Activated naive CD4-positive, alpha-beta T cell treated with anti-CD3 and anti-CD28 coated beads for 36 hours (primary cell): Measurements from ENCODE around the gene C1QTNF9. TPM values are rescaled to one million over a fixed set of nuclear protein-coding genes. Genes with fewer than 3 reads are reported as not detected.
"Not testable (repeated sequence)": the region's sequence is repeated elsewhere in the genome, so short reads cannot be mapped to it uniquely, and the experiment has no call there.

Experiments used
- CTCF ChIA-PET: fragments of 350-600 bp; sonication (Branson Sonifier 250); formaldehyde crosslinking; loops from one replicate; lab custom pipeline; 2021; ENCODE audit warnings: antibody characterized with exemption; lab: Charles Lee
- DNase-seq: peaks from one replicate; pipeline ENCODE4 v3.0.0-alpha.2; 2020
- H3K27ac Mint-ChIP-seq: one replicate; pipeline ENCODE4 v1.8.0; 2021; ENCODE audit warnings: mild to moderate bottlenecking, mixed read lengths
- H3K27me3 Mint-ChIP-seq: one replicate; pipeline ENCODE4 v1.8.0; 2021; ENCODE audit warnings: low read depth, mixed read lengths
- H3K36me3 Mint-ChIP-seq: one replicate; pipeline ENCODE4 v1.8.0; 2021; ENCODE audit warnings: low read depth, mixed read lengths
- H3K4me1 Mint-ChIP-seq: one replicate; pipeline ENCODE4 v1.8.0; 2021; ENCODE audit warnings: low read depth, mixed read lengths
- H3K4me3 Mint-ChIP-seq: one replicate; pipeline ENCODE4 v1.8.0; 2021; ENCODE audit warnings: mild to moderate bottlenecking, moderate library complexity, mixed read lengths
- H3K9me3 Mint-ChIP-seq: one replicate; pipeline ENCODE4 v1.8.0; 2021; ENCODE audit warnings: mixed read lengths
- intact Hi-C: fragments of 100-400 bp; cut with micrococcal nuclease; formaldehyde crosslinking; loops from one replicate; pipeline ENCODE4 v1.15.1; 2023
- total RNA-seq, 2 experiments: library from RNA; stranded (reverse); gene quantifications; one replicate each; pipeline ENCODE4 v1.2.3, GENCODE V29; 2021

The C1QTNF9 gene
- total RNA-seq, result not detected

- intact Hi-C loops, H3K4me3 Mint-ChIP-seq, DNase-seq, H3K9me3 Mint-ChIP-seq, H3K27me3 Mint-ChIP-seq, H3K27ac Mint-ChIP-seq, H3K4me1 Mint-ChIP-seq: not testable (repeated sequence)
- H3K36me3 Mint-ChIP-seq, result peaks cover 19% of the 10 kb centered on the region
- CTCF ChIA-PET, result interaction anchor here (0.6 to 1.4 kb wide), 2 partner anchors 80 to 252 kb away, joined by 3 read pairs; no protein-coding TSS in a partner anchor
These were observed at the start of gene C1QTNF9 for GRCh38 chr13:24309300-24309699. Gene C1QTNF9 (plus strand): TSS chr13:24309580. CDS start chr13:24316004, 6,424 bp downstream.

DNA sequence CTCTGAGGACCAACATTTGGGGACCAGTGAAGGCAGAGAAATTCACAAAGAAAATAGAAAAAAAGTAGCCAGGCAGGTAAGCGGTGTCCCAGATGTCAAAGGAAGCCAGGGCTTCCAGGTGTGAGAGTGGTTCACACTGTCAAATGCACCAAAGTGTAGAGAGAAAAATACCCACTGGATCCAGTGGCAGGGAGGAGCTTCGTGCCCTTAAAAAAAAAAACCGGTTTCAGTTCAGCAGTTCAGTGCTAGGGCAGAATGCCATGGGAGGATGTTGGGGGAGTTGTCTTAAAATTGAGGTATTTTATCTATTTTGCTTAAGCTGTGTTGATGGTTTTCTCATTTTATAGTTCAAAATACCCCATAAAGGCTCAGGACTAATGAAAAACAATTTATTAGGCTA, 47.8 kb upstream of the C1QTNF9 start:
- Mint-ChIP-seq H3K27ac (peak overlapping the region; percentile 79), H3K9me3 (no peaks in the 10 kb centered on the region), H3K4me3 (peak overlapping the region; percentile 49), H3K4me1 (peaks cover 86% of the 10 kb centered on the region), H3K36me3 (peaks cover 33% of the 10 kb centered on the region), H3K27me3 (no peaks in the 10 kb centered on the region)
- CTCF ChIA-PET, result interaction anchor here (0.6 to 1.6 kb wide), 5 partner anchors 9 to 33 kb away, joined by 3 to 5 read pairs (median 3); no protein-coding TSS in a partner anchor
- intact Hi-C loops, result no loop called here
- peak; percentile 43 for DNase-seq

DNA sequence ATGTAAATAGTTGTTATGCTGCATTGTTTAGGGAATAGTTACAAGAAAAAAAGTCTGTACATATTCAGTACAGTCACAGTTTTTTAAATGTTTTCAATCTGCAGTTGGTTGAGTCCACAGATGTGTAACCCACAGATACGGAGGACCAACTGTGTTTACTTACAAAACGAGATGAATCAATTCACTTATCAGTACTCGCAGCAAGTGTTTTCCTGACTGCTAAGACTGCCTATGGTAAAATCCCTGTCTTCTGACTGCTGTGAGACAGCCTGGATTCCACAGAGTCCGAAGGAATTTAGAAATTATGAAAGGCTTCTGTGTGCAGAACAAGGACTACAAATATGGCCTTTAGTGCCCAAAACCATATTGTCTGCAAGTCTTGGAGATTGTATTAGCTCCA, 45.7 kb upstream of the C1QTNF9 start:
- Mint-ChIP-seq H3K27ac (peak overlapping the region; percentile 98), H3K27me3 (no peaks in the 10 kb centered on the region), H3K36me3 (peaks cover 27% of the 10 kb centered on the region), H3K4me3 (peak overlapping the region; percentile 22), H3K9me3 (no peaks in the 10 kb centered on the region), H3K4me1 (peaks cover 87% of the 10 kb centered on the region)
- DNase-seq, result no peak
- CTCF ChIA-PET, result interaction anchor here (0.7 to 2.1 kb wide), 9 partner anchors 8 to 446 kb away, joined by 3 to 8 read pairs (median 4); no protein-coding TSS in a partner anchor
- intact Hi-C loops, result loop anchor here (2.0 kb wide), 1 partner anchor 13 kb away; no protein-coding TSS in a partner anchor

GRCh38 chr13:24264976-24265375, 44.4 kb upstream of the C1QTNF9 start:
- peak overlapping the region; percentile 98 for H3K27ac Mint-ChIP-seq
- CTCF ChIA-PET, result interaction anchor here (1.1 to 2.8 kb wide), 7 partner anchors 9 to 244 kb away, joined by 3 to 12 read pairs (median 5); no protein-coding TSS in a partner anchor
- no peaks in the 10 kb centered on the region for H3K27me3 Mint-ChIP-seq
- intact Hi-C loops, result loop anchor here (1.0 to 5.0 kb wide), 4 partner anchors 9 to 442 kb away; no protein-coding TSS in a partner anchor
- no peaks in the 10 kb centered on the region for H3K9me3 Mint-ChIP-seq
- H3K36me3 Mint-ChIP-seq, result peaks cover 22% of the 10 kb centered on the region
- DNase-seq, result peak; percentile 94
- peak overlapping the region; percentile 68 for H3K4me3 Mint-ChIP-seq
- H3K4me1 Mint-ChIP-seq, result peaks cover 87% of the 10 kb centered on the region

DNA sequence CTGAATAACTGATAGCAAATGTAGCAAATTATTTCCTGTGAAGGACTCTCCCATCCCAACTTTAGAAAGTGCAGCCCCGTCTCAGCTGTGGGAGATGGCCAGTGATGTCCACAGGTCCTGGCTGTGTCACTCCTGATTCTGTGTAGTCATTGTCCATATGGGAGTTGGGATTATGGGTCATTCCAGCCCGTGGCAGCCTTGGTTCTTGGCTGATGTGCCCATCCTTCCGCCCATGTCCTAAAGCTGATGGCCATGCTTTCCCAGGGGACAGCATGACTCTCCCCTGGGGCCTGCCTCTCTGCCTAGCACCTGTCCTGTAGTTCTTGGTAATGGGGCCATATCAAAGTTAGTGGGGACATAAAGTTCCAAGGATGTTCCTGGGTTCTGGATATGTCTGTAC, 43.9 kb upstream of the C1QTNF9 start:
- Mint-ChIP-seq H3K27me3 (no peaks in the 10 kb centered on the region), H3K9me3 (no peaks in the 10 kb centered on the region), H3K4me1 (peaks cover 83% of the 10 kb centered on the region), H3K27ac (peak overlapping the region; percentile 98), H3K4me3 (peak overlapping the region; percentile 68), H3K36me3 (peaks cover 22% of the 10 kb centered on the region)
- CTCF ChIA-PET, result interaction anchor here (1.0 to 2.8 kb wide), 7 partner anchors 9 to 244 kb away, joined by 3 to 12 read pairs (median 5); no protein-coding TSS in a partner anchor
- no peak for DNase-seq
- intact Hi-C loops, result loop anchor here (1.0 to 5.0 kb wide), 4 partner anchors 9 to 442 kb away; no protein-coding TSS in a partner anchor

GRCh38 chr13:24267274-24267673, 42.1 kb upstream of the C1QTNF9 start:
- Mint-ChIP-seq H3K9me3 (no peaks in the 10 kb centered on the region), H3K4me1 (peaks cover 72% of the 10 kb centered on the region), H3K4me3 (peak overlapping the region; percentile 62), H3K27me3 (no peaks in the 10 kb centered on the region), H3K27ac (peak overlapping the region; percentile 99), H3K36me3 (peaks cover 21% of the 10 kb centered on the region)
- CTCF ChIA-PET, result interaction anchor here (0.5 to 1.6 kb wide), 5 partner anchors 18 to 527 kb away, joined by 3 to 5 read pairs (median 3); partner anchors contain the start of gene PARP4
- intact Hi-C loops, result loop anchor here (5.0 kb wide), 1 partner anchor 440 kb away; no protein-coding TSS in a partner anchor
- peak; percentile 44 for DNase-seq

DNA sequence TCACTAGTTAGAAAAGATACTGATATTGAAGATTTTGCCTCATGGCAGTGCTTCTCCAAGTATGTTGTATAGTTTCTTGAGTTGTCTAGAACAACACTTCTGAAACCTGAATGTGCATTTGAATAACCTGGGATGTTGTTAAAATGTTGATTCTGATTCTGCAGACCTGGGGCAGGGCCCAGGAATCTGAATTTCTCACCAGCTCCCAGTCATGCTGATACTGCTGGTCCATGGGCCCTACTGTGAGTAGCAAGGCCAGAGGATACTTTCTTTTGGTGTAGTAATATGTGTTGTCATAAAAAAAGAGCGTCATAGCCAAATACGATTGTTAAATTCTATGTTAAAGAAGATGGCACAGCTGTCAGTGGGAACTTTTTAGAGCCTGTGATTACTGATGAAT, 41.6 kb upstream of the C1QTNF9 start:
- H3K9me3 Mint-ChIP-seq, result no peaks in the 10 kb centered on the region
- CTCF ChIA-PET, result interaction anchor here (0.5 to 1.3 kb wide), 3 partner anchors 36 to 245 kb away, joined by 3 read pairs; partner anchors contain the start of gene PARP4
- no peaks in the 10 kb centered on the region for H3K27me3 Mint-ChIP-seq
- intact Hi-C loops, result loop anchor here (5.0 kb wide), 1 partner anchor 440 kb away; no protein-coding TSS in a partner anchor
- H3K4me1 Mint-ChIP-seq, result peaks cover 72% of the 10 kb centered on the region
- H3K4me3 Mint-ChIP-seq, result peak overlapping the region; percentile 62
- H3K27ac Mint-ChIP-seq, result peak overlapping the region; percentile 99
- H3K36me3 Mint-ChIP-seq, result peaks cover 25% of the 10 kb centered on the region
- peak; percentile 66 for DNase-seq

DNA sequence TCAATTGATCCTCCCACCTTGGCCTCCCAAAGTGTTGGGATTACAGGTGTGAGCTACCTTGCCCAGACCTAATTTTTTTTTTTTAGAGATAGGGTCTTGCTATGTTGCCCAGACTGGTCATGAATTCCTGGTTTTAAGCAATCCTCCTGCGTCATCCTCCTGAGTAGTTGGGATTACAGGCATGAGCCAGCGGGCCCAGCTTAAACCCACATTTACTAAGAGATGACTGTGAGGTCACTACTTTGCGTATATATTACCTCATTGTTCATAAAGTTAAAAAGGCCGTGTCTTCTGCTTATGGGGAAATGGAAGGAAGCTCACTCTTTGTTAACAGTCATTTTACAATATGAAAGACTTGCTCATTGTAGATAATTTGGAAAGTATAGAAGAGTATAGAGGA, 39.6 kb upstream of the C1QTNF9 start:
- DNase-seq, result no peak
- Mint-ChIP-seq H3K27ac (peak overlapping the region; percentile 98), H3K4me3 (peak overlapping the region; percentile 91), H3K27me3 (no peaks in the 10 kb centered on the region), H3K9me3 (no peaks in the 10 kb centered on the region), H3K4me1 (peaks cover 74% of the 10 kb centered on the region), H3K36me3 (peaks cover 30% of the 10 kb centered on the region)
- intact Hi-C loops, result loop anchor here (2.0 to 10.0 kb wide), 8 partner anchors 37 to 1017 kb away; partner anchors contain the start of genes MTMR6 and SPATA13
- CTCF ChIA-PET, result interaction anchor here (0.5 to 3.0 kb wide), 8 partner anchors 14 to 578 kb away, joined by 3 to 25 read pairs (median 4); partner anchors contain the start of gene SPATA13

DNA sequence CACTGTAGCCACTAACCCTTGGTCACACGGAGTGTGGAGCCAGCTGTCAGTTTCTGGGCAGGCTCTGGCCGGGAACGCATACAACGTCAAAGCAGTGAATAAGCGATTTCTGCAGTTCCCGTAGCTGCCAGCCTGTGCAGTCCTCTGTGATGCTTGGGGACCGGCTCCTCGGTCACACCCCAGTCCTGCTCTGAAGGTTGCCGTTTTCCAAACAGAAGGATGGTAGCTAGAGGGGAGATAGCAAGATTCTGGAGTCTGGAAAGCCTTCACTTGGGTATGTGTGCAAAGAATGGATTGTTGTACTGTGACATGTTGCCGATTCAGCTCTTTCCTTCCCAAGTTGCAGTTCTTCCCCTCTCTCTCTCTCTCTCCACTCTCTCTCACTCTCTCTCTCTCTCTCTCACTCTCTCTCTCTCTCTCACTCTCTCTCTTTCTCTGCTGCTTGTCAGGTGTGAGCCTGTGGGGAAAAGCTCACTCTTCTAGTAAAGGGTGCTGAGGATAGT, 38.7 kb upstream of the C1QTNF9 start:
- peak overlapping the region; percentile 98 for H3K27ac Mint-ChIP-seq
- no peaks in the 10 kb centered on the region for H3K27me3 Mint-ChIP-seq
- H3K4me1 Mint-ChIP-seq, result peaks cover 75% of the 10 kb centered on the region
- CTCF ChIA-PET, result interaction anchor here (0.7 to 3.0 kb wide), 6 partner anchors 10 to 37 kb away, joined by 3 to 25 read pairs (median 4); no protein-coding TSS in a partner anchor
- H3K36me3 Mint-ChIP-seq, result peaks cover 26% of the 10 kb centered on the region
- no peaks in the 10 kb centered on the region for H3K9me3 Mint-ChIP-seq
- intact Hi-C loops, result loop anchor here (2.0 to 10.0 kb wide), 7 partner anchors 38 to 1017 kb away; partner anchors contain the start of genes MTMR6 and SPATA13
- DNase-seq, result peak; percentile 78
- peak overlapping the region; percentile 91 for H3K4me3 Mint-ChIP-seq

GRCh38 chr13:24271231-24271600, 38.2 kb upstream of the C1QTNF9 start:
- Mint-ChIP-seq H3K27ac (peak overlapping the region; percentile 98), H3K27me3 (no peaks in the 10 kb centered on the region), H3K9me3 (no peaks in the 10 kb centered on the region), H3K36me3 (peaks cover 24% of the 10 kb centered on the region), H3K4me1 (peaks cover 76% of the 10 kb centered on the region), H3K4me3 (peak overlapping the region; percentile 91)
- DNase-seq, result no peak
- intact Hi-C loops, result loop anchor here (2.0 to 10.0 kb wide), 7 partner anchors 38 to 1016 kb away; partner anchors contain the start of genes MTMR6 and SPATA13
- CTCF ChIA-PET, result interaction anchor here (1.4 to 3.0 kb wide), 3 partner anchors 16 to 38 kb away, joined by 5 to 25 read pairs (median 5); no protein-coding TSS in a partner anchor

GRCh38 chr13:24271601-24272451, 37.6 kb upstream of the C1QTNF9 start:
- H3K27me3 Mint-ChIP-seq, result no peaks in the 10 kb centered on the region
- H3K27ac Mint-ChIP-seq, result peak overlapping the region; percentile 98
- intact Hi-C loops, result loop anchor here (2.0 to 10.0 kb wide), 7 partner anchors 39 to 1015 kb away; partner anchors contain the start of genes MTMR6 and SPATA13
- peaks cover 23% of the 10 kb centered on the region for H3K36me3 Mint-ChIP-seq
- peak; percentile 78 for DNase-seq
- CTCF ChIA-PET, result interaction anchor here (0.6 to 4.2 kb wide), 5 partner anchors 16 to 44 kb away, joined by 3 to 25 read pairs (median 5); no protein-coding TSS in a partner anchor
- no peaks in the 10 kb centered on the region for H3K9me3 Mint-ChIP-seq
- peaks cover 76% of the 10 kb centered on the region for H3K4me1 Mint-ChIP-seq
- peak overlapping the region; percentile 91 for H3K4me3 Mint-ChIP-seq
